Measurements from ENCODE around the gene HGFAC.

- TF ChIP-seq CREB1 (CRISPR knock-in tag; IDR thresholded peaks at IDR 0.05) (no peak), CTCF (IDR thresholded peaks at IDR 0.05) (no peak), ZNF138 (CRISPR knock-in tag; conservative IDR thresholded peaks at IDR 0.05) (no peak), AFF4 (CRISPR knock-in tag; IDR thresholded peaks at IDR 0.05; ENCODE audit: borderline replicate concordance) (no peak), IRF1 (CRISPR knock-in tag; IDR thresholded peaks at IDR 0.05) (no peak)
These were observed 28.7 kb downstream of the HGFAC start for GRCh38 chr4:3470244-3471097.

All from WTC11 (cell line).